Head of caudate nucleus (tissue), 42 donors: ENCODE measurements around the gene DCUN1D3.
"Not testable (repeated sequence)": the region's sequence is repeated elsewhere in the genome, so short reads cannot be mapped to it uniquely, and the experiment has no call there.

ENCODE experiments used
- DNase-seq, 42 donors: peaks; one replicate each; pipeline versions ENCODE4 v3.0.0 to v3.0.0-alpha.2; 2020 to 2021; ENCODE audit warnings: mixed read lengths in 7 of 42
- intact Hi-C: fragments of 100-400 bp; cut with DNase I; formaldehyde crosslinking; loops from one replicate; pipeline ENCODE4 v1.15.0; 2022

Gene DCUN1D3, protein sequence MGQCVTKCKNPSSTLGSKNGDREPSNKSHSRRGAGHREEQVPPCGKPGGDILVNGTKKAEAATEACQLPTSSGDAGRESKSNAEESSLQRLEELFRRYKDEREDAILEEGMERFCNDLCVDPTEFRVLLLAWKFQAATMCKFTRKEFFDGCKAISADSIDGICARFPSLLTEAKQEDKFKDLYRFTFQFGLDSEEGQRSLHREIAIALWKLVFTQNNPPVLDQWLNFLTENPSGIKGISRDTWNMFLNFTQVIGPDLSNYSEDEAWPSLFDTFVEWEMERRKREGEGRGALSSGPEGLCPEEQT

DNA sequence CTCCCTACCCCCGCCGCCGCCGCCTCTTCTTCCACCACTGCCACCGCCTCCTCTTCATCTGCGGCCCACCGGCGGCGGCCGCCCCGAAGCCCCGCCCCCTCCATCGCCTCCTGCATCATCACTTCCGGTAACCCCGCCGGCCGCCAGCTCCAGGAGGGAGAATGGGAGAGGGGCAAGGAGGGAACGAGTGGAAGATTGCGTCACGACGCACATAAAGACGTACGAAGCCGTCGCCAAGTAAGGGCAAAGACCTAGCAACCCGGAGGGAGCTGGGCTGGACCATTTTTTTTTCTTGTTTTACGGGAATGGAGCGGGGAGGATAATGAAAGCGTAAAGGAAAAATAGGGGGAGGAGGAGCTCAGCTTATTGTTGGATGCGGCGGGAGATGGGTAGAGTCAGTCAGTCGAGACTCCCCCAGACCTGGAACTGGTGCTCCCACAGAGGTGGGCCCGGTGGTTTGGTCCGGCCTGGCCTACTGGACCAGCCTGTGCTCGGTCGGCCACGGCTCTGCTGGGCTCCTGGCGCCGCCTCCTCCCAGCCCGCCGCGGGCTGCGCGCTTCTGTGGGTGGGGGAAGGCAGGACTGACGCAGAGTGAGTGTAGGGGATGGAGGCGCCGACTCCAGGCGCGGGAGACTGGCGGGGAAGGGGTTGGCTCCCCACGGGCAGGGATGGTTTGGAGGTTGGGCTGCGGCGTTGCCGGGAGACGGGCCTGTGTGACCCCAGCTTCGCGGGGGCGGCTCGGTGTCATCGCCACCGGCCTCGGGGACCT, at the start of gene DCUN1D3, which contains the start of gene LYRM1:
DCUN1D3 (minus strand) TSS at position 60 of the 769 bp plus-strand sequence. CDS start 37,820 bp downstream, outside the sequence.
LYRM1 (plus strand) TSS at position 473 of the 769 bp plus-strand sequence. CDS start 14,785 bp downstream, outside the sequence.
- peak; percentile 89 to 98 (median 96) for DNase-seq
- intact Hi-C loops, result no loop called here

GRCh38 chr16:20949660-20950059, 49.5 kb upstream of the DCUN1D3 start:
- intact Hi-C loops, result no loop called here
- no peak for DNase-seq

DNA sequence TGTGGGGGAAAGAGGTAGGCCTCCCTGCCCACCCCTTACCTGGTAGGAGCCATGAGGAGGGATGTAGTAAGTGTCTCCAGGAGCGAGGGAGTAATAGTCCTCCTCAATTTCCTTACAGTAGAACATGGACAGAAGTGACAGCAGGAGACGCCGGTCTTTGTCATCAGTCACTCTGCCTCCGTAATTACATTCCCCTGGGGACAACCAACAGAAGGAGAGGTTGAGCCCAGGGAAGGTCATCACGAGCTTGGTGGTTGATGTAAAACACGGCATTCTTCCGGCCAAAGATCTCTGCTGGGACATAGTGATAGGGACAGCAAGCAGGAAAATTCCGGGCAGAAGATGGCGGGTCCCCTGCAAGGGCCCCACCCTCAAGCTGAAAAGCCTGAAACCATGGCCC, 48.3 kb upstream of the DCUN1D3 start:
- intact Hi-C loops, result no loop called here
- DNase-seq, result no peak

DNA sequence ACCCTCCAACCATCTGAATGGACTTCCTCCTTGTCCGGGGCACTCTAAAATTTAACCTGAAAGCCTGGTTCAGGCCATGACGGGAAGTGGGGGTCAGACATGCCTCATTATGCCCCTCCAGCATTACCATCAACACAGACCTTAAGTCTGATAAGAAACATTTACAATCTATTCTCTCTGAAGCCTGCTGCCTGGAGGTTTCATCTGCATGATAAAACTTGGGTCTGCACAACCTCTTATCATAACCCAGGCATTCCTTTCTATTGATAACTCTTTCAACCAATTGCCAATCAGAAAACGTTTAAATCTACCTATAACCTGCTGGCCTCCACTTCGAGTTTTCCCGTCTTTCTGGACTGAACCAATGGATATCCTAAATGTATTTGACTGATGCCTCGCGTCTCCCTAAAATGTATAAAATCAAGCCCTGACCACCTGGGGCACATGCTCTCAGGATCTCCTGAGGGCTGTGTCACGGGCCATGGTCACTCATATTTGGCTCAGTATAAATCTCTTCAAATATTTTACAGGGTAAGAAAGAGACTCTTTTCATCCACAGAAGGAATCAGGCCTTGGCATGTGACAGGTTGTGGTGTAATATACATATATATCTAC, 46.0 kb upstream of the DCUN1D3 start:
- intact Hi-C loops, result no loop called here

DNA sequence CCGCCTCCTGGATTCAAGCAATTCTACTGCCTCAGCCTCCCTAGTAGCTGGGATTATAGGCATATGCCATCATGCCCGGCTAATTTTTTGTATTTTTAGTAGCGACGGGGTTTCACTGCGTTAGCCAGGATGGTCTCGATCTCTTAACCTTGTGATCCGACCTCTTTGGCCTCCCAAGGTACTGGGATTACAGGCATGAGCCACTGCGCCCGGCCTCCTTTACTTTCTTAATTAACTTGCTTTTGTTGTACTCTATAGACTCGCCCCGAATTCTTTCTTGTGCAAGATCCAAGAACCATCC, 45.4 kb upstream of the DCUN1D3 start:
- DNase-seq, intact Hi-C loops: not testable (repeated sequence)

More for the DNA sequence above, 46.0 kb upstream of the DCUN1D3 start:
- no peak for DNase-seq

- DNase-seq, result peak in 1 of 42 donors; percentile 3
- intact Hi-C loops, result no loop called here
These were observed 44.9 kb upstream of the DCUN1D3 start for GRCh38 chr16:20944861-20945574.

- no peak for DNase-seq
- intact Hi-C loops, result no loop called here
These were observed 42.1 kb upstream of the DCUN1D3 start for GRCh38 chr16:20942256-20942655.

DNA sequence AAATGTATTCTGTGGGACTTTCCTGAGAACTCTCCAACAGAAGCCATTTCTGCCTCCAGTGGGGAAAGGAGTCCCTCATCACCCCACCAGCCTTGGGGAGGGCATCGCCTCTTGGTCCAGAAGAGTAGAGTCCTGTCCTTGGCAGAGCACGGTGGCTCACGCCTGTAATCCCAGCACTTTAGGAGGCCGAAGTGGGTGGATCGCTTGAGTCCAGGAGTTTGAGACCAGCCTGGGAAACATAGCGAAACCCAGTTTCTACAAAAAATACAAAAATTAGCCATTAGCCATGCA, 41.4 kb upstream of the DCUN1D3 start:
- intact Hi-C loops, result no loop called here
- DNase-seq, result no peak

GRCh38 chr16:20940871-20941635, 40.9 kb upstream of the DCUN1D3 start:
- DNase-seq, result no peak
- intact Hi-C loops, result no loop called here

- DNase-seq, result no peak
- intact Hi-C loops, result no loop called here
These were observed 39.5 kb upstream of the DCUN1D3 start for GRCh38 chr16:20939611-20940010.

- intact Hi-C loops, result no loop called here
These were observed 38.3 kb upstream of the DCUN1D3 start for GRCh38 chr16:20938426-20938825.

DNA sequence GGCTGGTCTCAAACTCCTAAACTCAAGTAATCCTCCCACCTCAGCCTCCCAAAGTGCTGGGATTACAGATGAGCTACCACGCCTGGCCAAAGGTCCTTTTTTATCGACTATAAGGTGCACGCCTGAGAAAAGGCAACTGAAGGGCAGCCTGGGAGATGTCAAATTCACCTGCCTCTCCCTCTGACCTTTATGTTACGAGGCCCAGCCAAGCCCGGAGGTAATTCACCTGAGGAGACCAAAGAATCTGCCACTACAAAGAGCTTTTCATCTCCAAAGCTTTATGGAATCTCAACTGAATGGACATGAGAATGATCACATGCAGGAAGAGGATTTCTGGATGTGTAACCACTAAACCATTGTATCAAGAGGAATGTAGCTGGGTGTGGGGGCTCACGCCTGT, 37.6 kb upstream of the DCUN1D3 start:
- no peak for DNase-seq
- intact Hi-C loops, result no loop called here

More at GRCh38 chr16:20938426-20938825, 38.3 kb upstream of the DCUN1D3 start:
- no peak for DNase-seq

- DNase-seq, result no peak
- intact Hi-C loops, result no loop called here
These were observed 33.4 kb upstream of the DCUN1D3 start for GRCh38 chr16:20933589-20933988.

- intact Hi-C loops, result no loop called here
- no peak for DNase-seq
These were observed 31.0 kb upstream of the DCUN1D3 start for GRCh38 chr16:20931066-20931600.

- DNase-seq, result no peak
- intact Hi-C loops, result no loop called here
These were observed 30.2 kb upstream of the DCUN1D3 start for GRCh38 chr16:20930365-20930690.

GRCh38 chr16:20929676-20930364, 29.7 kb upstream of the DCUN1D3 start:
- intact Hi-C loops, DNase-seq: not testable (repeated sequence)

DNA sequence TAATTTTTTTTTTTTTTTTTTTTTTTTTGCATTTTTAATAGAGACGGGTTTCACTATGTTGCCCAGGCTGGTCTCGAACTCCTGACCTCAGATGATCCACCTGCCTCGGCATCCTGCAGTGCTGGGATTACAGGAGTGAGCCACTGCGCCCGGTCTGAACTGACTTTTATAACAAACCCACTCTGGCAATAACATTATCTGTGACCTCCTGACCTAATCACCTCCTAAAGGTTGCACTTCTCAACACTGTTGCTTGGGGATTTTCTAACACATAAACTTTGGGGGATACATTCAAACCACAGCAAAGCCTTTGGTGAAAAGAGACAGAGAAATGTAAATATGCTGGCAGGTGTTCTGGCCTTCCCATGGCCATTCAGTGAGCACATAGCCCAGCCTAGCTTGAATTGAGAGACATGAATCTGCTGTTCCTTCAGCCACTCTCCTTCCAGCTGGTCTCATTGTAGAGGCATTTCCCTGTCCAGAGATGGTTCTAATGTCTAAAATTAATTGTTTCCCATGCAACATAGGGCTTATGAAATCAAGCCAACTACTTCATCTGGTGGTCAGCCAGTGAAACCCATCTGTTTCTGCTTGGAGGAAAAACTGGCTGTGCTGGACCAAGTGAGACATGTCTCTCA, 28.7 kb upstream of the DCUN1D3 start:
- intact Hi-C loops, result no loop called here
- no peak for DNase-seq

DNA sequence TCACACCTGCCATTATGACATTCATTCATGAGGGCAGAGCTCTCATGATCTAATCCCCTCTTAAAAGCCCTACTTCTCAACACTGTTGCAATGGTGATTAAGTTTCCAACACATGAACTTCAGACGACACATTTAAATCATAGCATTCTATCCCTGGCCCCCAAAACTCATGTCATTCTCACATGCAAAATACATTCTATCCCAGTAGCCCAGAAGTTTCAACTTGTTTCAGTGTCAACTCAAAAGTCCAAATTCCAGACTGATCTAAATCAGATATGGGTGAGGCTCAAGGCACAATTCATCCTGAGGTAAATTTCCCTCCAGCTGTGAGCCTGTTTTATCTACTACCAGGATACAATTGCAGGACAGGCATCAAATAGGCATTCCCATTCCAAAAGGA, 25.6 kb upstream of the DCUN1D3 start:
- no peak for DNase-seq
- intact Hi-C loops, result no loop called here
